GM19023 (cell line): ENCODE results near the gene TRAF3IP3.

Experiments
- ATAC-seq: cut with Tn5 transposase; IDR thresholded peaks from one replicate; pipeline ENCODE4 v1.9.1; 2021; ENCODE audit warnings: mild to moderate bottlenecking, moderate library complexity; ENCODE audit not compliant: unreplicated experiment

TRAF3IP3 gene

GRCh38 chr1:209766051-209766450 lies 10.2 kb downstream of the TRAF3IP3 start:
- ATAC-seq = no peak

- ATAC-seq = no peak
Observed at GRCh38 chr1:209767096-209767495, 11.2 kb downstream of the TRAF3IP3 start.

GRCh38 chr1:209767706-209768105 lies 11.9 kb downstream of the TRAF3IP3 start:
- ATAC-seq = no peak

DNA sequence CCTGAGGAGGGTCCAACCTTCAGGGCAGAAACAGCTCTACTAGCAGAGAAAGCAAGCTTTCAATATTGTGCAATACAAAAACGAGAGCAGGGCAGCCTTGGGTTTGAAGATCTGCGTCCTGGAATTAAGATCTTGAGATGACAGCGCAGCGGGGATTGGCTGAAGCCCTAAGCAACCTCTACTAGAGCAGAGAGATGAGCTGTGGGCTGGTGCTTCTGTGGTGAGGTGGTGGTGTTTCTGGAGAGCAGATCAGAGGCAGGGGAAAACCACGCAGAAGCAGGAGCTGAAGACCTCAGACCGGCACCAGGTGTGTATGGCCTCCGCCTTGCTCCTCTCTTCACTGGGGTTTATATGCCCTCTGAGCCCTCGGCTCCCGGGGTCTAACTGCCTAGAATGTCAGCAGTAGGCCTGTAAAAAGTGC lies 12.5 kb downstream of the TRAF3IP3 start:
- ATAC-seq = peak; percentile 87

DNA sequence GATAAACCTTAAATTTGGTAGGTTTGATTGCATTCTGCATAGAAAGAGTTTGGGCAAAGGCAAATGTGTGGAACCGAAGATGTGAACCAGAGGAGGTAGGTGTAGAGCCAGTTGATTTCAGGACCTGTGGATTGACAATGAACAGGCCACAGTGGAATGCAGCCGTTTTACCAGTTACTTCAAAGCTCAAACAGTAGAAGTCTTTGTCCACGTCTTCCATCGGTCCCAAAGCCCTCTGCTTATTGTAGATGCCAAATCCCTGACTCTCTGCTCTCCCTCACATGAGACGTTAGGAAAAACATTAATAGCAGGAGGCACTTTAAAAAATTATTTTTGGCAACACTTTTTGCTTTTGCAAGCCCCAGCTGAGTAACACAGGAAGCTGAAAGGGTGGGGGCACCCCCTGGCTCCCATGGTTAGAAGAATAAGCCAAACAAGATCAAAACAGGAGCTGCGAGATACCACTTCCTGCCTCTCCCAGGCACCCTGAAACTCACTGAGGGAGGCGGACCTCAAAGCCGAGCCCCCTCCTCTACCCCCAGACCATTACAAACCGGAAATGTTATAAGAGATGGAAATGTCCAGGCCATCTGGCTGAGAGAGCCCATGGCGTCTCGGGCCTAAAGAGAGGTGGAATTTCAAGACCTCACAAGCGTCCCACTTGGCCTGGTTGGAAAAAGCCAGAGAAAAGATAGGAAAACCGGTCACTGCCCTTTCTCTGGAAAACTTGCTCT lies 13.5 kb downstream of the TRAF3IP3 start:
- peak; percentile 72 for ATAC-seq

DNA sequence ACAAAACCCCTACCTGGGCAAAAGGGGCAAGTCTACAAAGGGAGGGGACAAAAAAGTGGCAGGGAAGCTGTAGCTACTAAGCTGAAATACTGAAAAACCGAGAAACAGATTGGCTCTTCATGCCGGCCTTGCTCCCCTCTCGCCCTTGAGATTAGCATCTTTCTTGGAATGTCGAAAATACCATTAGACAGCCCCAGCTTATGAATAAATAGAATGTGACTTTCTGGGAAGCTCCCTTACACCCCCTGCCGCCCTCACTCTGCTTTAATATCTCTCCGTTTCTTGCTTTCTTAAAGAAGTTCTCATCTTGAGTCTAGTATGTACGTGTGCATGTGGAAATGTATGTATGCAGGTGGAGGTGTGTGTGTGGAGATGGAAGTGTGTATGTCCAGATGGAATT lies 14.1 kb downstream of the TRAF3IP3 start:
- ATAC-seq = no peak

GRCh38 chr1:209770636-209771415 lies 15.0 kb downstream of the TRAF3IP3 start:
- no peak for ATAC-seq

DNA sequence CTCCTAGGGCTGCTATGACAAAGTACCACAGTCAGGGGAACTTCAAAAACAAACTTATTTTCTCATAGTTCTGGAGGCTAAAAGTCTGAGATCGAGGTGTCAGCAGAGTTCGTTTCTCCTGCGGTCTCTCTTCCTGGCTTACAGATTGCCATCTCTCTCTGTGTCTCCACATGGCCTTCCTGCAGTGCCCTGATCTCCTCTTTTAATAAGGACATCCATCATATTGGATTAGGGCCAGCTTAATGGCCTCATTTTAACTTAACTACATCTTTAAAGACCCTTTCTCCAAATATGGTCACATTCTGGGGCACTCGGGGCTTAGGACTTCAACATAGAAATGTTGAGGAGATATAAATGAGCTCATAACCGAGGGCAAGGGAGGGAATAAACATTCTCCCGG lies 16.3 kb downstream of the TRAF3IP3 start:
- no peak for ATAC-seq

GRCh38 chr1:209774592-209774991 lies 18.7 kb downstream of the TRAF3IP3 start:
- ATAC-seq = peak; percentile 65

DNA sequence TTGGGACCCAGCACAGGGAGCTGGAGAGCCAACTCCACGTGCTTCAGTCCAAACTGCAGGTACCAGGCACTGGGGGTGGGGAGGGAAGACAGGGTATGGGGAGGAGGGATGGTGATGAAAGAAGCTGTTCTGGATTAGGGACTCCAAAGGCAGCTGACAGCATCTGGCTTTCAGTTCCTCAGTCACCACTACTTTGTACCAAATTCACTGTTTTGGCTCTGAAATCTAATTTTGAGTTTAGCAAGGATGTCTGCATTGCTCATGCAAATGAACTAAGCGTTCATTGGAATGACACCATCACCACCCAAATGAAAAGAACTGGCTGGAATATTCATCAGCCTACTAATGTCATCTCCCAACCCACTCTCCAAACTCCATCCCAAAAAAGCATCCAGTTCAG lies 19.8 kb downstream of the TRAF3IP3 start:
- no peak for ATAC-seq

DNA sequence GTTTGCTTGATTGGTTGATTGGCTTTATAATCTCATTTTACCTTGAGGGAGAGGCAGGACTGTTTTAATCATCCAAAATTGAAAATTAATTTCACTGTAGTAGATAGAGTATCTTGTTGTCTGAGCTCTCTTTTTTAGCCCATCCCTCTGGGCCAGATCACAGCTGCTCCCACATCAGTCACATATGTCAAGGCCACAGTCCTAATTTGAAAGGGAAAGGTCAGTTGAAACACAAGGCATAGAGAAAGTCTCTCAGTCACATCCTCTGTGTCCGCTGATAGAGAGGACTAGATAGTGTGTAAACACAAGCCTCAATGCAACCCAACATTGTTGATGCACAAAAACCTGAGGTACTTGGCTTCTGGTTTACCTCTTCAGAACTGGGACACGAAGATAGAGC lies 21.7 kb downstream of the TRAF3IP3 start:
- ATAC-seq = no peak

DNA sequence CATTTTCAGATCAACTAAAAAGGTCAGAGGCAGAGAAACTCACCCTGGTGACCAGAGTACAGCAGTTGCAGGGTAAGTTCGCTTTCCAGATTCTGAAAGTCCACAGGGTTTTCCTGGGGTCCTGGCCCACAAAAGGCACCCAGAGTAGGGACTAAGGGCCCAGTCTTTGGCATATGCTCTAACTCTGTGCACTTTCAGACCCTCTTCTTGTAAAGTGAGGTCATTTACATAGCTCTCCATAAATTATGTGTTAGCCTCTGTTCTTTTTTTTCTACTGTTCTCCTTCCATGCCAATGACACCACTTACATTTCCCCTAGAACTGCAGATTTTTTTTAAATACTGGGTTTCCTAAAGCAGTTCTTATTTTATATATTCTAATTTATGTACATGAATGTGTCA lies 22.2 kb downstream of the TRAF3IP3 start:
- no peak for ATAC-seq

DNA sequence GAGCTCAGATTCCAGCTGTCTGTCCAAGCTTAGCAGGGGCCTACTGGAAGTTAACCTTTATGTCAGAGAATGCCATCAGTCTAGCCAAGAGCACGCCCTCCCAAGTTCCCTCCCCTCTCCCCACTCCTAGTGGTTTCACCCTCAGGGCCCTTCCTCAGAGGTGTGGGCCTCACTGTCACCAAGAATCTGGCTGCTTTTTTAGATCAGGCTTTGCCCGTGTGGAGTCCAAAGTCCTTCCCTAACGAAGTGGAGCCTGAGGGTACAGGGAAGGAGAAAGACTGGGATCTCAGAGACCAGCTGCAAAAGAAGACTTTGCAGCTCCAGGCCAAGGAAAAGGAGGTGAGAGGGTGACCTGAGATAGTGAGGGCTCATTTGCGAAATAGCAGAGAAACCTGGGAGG lies 24.4 kb downstream of the TRAF3IP3 start:
- no peak for ATAC-seq

DNA sequence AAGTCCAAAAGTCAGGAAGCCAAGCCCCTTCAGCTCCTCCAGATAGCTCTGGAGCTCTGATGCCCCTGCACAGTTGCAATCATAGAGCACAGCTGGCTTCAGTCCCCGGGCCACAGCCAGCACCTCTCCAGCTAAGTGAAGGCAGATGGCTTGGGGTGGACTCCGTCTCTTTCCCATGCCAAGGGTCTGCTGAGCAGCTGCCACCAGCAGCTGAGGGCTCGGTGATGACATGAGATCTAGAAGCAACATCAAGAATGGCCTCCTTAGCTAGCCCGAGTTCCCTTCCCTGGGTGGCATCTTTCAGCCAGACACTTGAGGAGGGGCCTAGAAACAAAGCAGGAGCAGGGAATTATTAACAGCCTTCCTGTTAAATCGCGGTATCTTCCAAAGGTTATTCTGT lies 27.5 kb downstream of the TRAF3IP3 start:
- ATAC-seq = no peak

GRCh38 chr1:209784265-209785169 lies 28.7 kb downstream of the TRAF3IP3 start, which contains the start of gene C1orf74:
Gene C1orf74, minus strand, starts transcription at chr1:209784559. Its CDS starts 925 bp downstream, at chr1:209783634.
- peak; percentile 99 for ATAC-seq

- ATAC-seq = no peak
Observed at GRCh38 chr1:209785592-209785991, 29.7 kb downstream of the TRAF3IP3 start.

DNA sequence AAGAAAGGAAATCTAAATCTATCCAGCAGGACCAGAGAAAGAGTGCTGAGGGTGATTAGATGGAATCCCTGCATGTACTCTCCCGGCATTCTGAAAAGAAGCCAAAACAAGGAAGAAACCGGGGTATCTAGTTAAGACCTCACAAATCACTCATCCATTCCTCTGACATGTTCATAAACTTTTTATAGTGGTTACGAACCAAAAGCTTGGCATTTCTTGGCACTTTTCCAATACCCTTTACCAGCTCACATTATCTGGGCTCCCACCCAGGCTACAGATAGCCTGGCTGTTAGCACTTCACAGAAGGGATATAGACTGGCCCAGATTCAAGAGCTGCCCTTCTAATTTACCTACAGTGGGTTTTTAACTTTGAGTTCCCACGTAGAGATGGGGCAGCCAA lies 30.3 kb downstream of the TRAF3IP3 start:
- no peak for ATAC-seq

DNA sequence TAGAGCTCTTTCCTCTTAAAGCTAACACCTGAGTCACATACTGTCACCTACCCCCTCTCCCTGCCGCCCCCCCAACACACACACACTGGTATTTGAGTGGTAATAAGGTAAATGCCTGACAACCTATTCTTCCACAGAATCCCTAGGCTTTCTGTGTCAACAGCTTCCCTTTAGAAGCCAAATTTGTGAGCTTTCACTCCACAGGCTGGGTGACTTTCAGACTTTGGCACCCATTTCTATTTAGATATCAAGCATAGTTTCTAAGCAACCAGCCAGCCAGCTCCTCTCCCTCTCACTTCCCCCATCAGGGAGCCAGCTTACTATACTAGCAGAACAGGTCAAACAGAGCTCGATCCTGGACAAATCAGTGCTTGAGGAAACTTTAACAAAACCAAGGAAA lies 31.7 kb downstream of the TRAF3IP3 start:
- ATAC-seq = no peak

DNA sequence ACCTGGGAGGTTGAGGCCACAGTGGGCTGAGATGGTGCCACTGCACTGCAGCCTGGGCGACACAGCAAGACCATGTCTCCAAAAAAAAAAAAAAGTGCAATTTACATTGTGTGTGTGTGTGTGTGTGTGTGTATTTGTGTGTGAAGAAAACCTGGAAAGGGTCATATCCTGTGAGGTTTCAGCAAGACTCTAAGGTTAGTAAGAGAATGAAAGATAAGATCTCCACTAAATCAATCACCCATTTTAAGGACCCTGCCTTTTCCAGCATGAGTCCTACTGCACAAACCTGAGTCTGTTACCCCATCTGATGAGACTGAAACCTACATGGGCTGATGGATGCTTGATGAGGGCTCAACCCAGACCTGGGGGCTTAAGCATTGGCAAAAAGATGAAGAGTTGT lies 33.4 kb downstream of the TRAF3IP3 start:
- ATAC-seq = no peak

- ATAC-seq = no peak
Observed at GRCh38 chr1:209790286-209791193, 34.7 kb downstream of the TRAF3IP3 start.
